GM18505 (cell line): ENCODE data around the gene NOTCH3.

Source experiments
- ATAC-seq: cut with Tn5 transposase; IDR thresholded peaks from one replicate; pipeline ENCODE4 v1.9.1; 2021; ENCODE audit not compliant: unreplicated experiment
- POLR2A ChIP-seq: IDR thresholded peaks from 4 replicates; pipeline ENCODE4 v1.6.1; 2011; ENCODE audit warnings: borderline replicate concordance; ENCODE audit not compliant: insufficient read depth, insufficient read length; ENCODE audit errors: extremely low read depth

NOTCH3 gene

GRCh38 chr19:15125232-15126067 lies 75.3 kb downstream of the NOTCH3 start:
- ATAC-seq: peak; percentile 89

DNA sequence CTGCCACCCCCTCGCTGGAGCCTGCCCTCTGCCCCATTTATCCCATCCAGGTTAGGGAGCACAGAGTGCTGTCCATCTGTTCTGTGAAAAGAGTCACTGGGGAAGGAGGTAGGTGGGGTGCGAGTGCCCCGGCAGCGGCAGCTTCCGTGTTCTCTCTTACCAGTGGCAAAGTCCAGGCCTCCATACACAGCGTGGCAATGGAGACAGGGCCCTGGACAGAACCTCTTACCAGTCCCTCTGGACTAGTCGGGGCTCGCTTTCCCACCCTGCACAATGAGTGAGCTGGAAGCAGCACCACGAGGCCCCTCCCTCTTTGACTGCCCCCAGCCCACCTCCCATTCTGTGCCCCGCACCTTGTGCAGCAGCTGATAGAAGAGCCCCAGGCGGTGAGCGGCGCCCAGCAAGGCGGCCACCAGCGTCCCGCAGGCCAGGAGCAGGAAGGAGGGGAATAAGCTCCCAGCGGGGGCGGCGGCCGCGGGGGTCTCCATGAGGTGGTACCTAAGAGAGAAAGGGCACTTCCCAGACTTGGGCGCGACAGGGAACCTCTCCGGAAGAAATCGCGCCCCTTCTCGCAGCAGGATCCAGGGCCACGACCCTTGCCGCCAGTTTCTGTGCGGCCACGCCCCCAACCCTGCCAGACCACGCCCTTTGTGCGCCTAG lies 76.1 kb downstream of the NOTCH3 start:
- no peak for ATAC-seq
- TF ChIP-seq POLR2A: no peak

More at GRCh38 chr19:15125232-15126067, 75.3 kb downstream of the NOTCH3 start:
- TF ChIP-seq POLR2A: peak; percentile 73

GRCh38 chr19:15123900-15124299 lies 76.9 kb downstream of the NOTCH3 start:
- no peak for ATAC-seq
- TF ChIP-seq POLR2A: no peak

GRCh38 chr19:15123031-15123890 lies 77.5 kb downstream of the NOTCH3 start:
- no peak for TF ChIP-seq POLR2A
- ATAC-seq: no peak

DNA sequence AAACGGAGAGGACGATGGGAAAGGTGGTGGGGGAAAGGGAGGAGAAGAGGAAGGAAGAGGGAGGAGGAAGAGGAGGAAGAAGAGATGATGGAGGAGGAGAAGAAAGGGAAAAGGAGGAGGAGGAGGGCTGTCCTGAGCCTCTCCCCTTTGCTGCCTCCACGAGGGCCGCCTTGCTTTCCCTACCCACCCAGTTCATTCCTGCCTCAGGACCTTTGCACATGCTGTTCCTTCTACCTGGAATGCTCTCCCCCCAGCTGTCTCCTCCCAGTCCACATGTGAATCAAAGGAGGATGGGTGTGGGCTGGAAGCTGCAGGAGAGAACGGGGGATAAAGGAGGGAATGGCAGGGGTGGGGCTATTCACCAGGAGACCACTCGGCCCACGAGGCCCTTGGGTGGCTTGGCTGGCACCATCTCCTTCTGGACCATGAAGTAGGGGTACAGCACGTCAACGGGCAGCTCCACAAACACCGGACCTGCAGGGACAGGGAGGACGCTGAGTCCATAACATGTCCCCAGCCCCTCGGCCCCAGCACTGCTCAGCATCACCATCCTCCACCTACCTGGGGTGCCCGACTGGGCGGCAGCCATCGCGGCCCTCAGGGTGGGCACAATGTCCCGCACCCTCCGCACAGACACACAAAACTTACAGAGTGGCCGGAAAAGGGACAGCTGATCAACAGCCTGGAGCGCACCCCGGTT lies 78.3 kb downstream of the NOTCH3 start:
- TF ChIP-seq POLR2A: no peak
- no peak for ATAC-seq

DNA sequence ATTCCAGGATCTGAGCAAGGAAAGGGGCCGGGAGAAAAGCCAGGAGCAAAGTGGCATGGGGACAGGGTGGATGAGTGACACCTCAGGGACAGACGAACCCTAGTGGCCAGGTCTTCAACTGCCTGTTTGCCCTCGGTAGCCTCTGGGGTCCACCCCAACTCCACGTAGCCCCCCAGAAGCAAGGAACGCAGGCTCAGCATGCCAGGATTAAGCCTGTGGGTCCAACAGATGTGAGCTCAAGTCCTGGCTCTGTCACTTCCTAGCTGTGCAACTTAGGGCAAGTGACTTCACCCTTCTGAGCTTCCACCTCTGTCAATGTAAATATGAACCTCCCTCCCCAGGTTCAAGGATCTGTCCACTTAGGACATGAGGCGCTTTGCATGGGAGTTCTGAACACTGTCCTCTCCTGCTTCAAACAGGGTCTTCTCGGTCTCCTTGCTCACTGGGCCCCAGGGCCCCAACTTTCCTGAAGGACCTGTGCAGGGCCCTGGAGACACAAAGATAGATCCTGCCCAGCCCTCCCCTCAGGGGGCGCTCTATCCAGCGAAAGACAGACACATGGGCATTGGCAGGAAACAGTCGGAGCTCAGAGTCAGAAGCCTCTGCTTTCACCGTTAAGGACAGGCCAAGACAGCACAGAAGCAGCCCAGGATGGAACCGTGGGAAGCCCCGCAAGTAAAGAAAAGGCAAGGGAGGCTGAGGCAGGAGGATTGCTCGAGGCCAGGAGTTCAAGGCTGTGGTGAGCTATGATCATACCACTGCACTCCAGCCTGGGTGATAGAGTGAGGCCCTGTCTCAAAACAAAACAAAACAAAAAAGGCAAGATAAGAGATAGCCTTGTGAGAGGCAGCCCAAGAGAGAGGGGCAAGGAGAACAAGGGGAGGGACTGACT lies 80.4 kb downstream of the NOTCH3 start:
- TF ChIP-seq POLR2A: no peak
- no peak for ATAC-seq

DNA sequence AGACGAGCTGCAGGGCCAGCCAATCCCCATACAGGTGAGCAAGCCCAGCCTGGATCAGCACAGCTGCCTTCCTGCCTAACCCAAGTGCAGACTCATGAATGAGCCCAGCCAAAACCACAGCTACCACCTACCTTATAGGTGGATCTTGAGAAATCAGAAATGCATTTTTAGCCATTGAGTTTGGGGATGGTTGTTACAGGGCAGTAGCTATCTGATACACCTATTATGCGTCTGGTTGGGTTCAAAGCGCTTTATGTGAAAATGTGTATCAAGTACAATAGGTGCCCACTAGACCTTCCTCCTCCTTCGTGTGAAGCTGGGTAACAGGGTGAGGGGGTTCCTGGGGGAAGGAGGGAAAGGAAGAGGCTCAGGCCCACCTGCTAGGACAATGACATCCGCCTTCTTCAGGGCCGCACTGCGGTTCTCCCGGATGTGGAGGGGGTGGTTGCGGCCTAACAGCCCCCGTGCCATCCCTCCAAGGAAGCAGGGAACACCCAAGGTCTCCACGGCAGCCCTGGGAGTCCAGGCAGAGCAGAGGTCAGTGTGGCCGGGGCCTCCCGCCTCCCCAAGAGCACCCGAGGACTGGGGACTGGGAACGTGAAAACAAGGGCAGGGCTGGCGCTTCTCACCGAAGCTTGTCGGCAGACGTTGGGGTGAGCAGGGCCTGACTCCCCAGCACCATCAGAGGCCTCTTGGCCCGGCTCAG lies 81.9 kb downstream of the NOTCH3 start:
- no peak for ATAC-seq

GRCh38 chr19:15118248-15118647 lies 82.5 kb downstream of the NOTCH3 start:
- no peak for ATAC-seq

More for the DNA sequence above, 81.9 kb downstream of the NOTCH3 start:
- no peak for TF ChIP-seq POLR2A

GRCh38 chr19:15116856-15117255 lies 83.9 kb downstream of the NOTCH3 start:
- TF ChIP-seq POLR2A: no peak
- no peak for ATAC-seq

More at GRCh38 chr19:15118248-15118647, 82.5 kb downstream of the NOTCH3 start:
- no peak for TF ChIP-seq POLR2A

GRCh38 chr19:15115762-15116615 lies 84.8 kb downstream of the NOTCH3 start:
- TF ChIP-seq POLR2A: no peak
- ATAC-seq: no peak
